Hepatocyte (in vitro differentiated cells): ENCODE measurements around the gene CPSF4. TPM values are rescaled to one million over a fixed set of nuclear protein-coding genes. Genes with fewer than 3 reads are reported as not detected.

ENCODE experiments used
- DNase-seq: peaks from one replicate; pipeline ENCODE4 v3.0.0-alpha.2; 2016; ENCODE audit warnings: low spot score
- H2AFZ ChIP-seq: fragments of 200-600 bp; sonication (generic); 2 replicates; pipeline ENCODE4 v1.6.0; 2016; ENCODE audit warnings: antibody characterized with exemption, mild to moderate bottlenecking
- H3K27ac ChIP-seq: fragments of 200-600 bp; sonication (generic); 2 replicates; pipeline ENCODE4 v1.5.1; 2016; ENCODE audit warnings: mild to moderate bottlenecking
- H3K27me3 ChIP-seq: fragments of 200-600 bp; sonication (generic); 2 replicates; pipeline ENCODE4 v1.6.1; 2016
- H3K36me3 ChIP-seq: fragments of 200-600 bp; sonication (generic); replicated peaks from 2 replicates; pipeline ENCODE4 v1.5.1; 2016; ENCODE audit warnings: low read depth; ENCODE audit not compliant: insufficient read depth
- H3K4me1 ChIP-seq: fragments of 200-600 bp; sonication (generic); 2 replicates; pipeline ENCODE4 v1.5.1; 2016; ENCODE audit warnings: mild to moderate bottlenecking, moderate library complexity; ENCODE audit not compliant: insufficient read depth
- H3K4me2 ChIP-seq: fragments of 200-600 bp; sonication (generic); 2 replicates; pipeline ENCODE4 v1.6.0; 2016
- H3K4me3 ChIP-seq: fragments of 200-600 bp; sonication (generic); 2 replicates; pipeline ENCODE4 v1.5.1; 2016; ENCODE audit warnings: mild to moderate bottlenecking
- H3K79me2 ChIP-seq: fragments of 200-600 bp; sonication (generic); 2 replicates; pipeline ENCODE4 v1.6.0; 2017; ENCODE audit warnings: mild to moderate bottlenecking
- H3K9me2 ChIP-seq: fragments of 200-600 bp; sonication (generic); replicated peaks from 2 replicates; pipeline ENCODE4 v1.6.0; 2017; ENCODE audit warnings: mild to moderate bottlenecking; ENCODE audit not compliant: insufficient read depth
- H3K9me3 ChIP-seq: fragments of 200-600 bp; sonication (generic); 2 replicates; pipeline ENCODE4 v1.5.1; 2016; ENCODE audit warnings: low read depth, mild to moderate bottlenecking
- H4K20me1 ChIP-seq: fragments of 200-600 bp; sonication (generic); 2 replicates; pipeline ENCODE4 v1.6.0; 2016; ENCODE audit warnings: mild to moderate bottlenecking; ENCODE audit not compliant: insufficient read depth, poor library complexity, severe bottlenecking
- EZH2 ChIP-seq: fragments of 200-600 bp; sonication (generic); IDR thresholded peaks from 2 replicates; pipeline ENCODE4 v1.6.1; 2016; ENCODE audit warnings: antibody characterized with exemption, mild to moderate bottlenecking, borderline replicate concordance
- EZH2phosphoT487 ChIP-seq: fragments of 200-600 bp; sonication (generic); IDR thresholded peaks from one replicate; pipeline ENCODE4 v1.6.1; 2018; ENCODE audit warnings: antibody characterized with exemption, mild to moderate bottlenecking, low read depth, moderate library complexity; ENCODE audit not compliant: unreplicated experiment, severe bottlenecking
- WGBS: methylation state at CpG from one replicate; pipeline ENCODE4 v1.1.6; 2016; ENCODE audit warnings: low lambda C conversion rate; ENCODE audit errors: missing lambda C conversion rate; 5-methylcytosine and 5-hydroxymethylcytosine counted together
- polyA plus RNA-seq: library from polyadenylated mRNA; unstranded; fragments of >200 nt; fragmentation: Nextera tagmentation; extraction: Ambion mirVana; gene quantifications from 2 replicates; pipeline ENCODE4 v1.2.1, GENCODE V29; 2016
- total RNA-seq: library from RNA; depleted of rRNA; stranded (reverse); fragments of >200 nt; gene quantifications from 2 replicates; pipeline ENCODE4 v1.2.3, GENCODE V29; 2014
- TF ChIP-seq, protein P1 (sequence below): fragments of 200-600 bp; sonication (generic); IDR thresholded peaks from 2 replicates; pipeline ENCODE4 v1.5.1; 2016; ENCODE audit warnings: antibody characterized with exemption, mild to moderate bottlenecking; ENCODE audit not compliant: poor library complexity

Gene CPSF4
- total and polyA plus RNA-seq, 2 experiments from 2014 or later = 35.1 to 37.6 TPM

DNA sequence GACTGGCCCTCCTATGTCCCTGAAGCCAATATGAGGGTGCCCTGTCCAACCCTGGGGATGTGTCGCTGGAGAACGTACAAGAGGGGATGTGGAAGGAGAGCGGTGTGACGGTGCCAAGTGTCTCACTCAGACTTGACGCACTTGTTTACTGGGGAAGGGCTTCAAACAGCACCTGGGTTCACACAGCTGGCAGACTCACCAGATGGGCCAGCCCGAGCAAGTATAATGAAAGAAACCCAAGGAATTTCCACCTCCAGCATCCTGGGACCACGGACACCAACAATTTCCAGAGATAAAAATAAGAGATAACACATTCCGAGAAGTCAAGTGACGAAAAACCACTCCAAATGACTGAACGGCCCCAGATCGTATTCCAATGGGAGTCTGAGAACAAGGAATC lies 21.9 kb downstream of the CPSF4 start:
- no peak for DNase-seq
- 92% methylated on average over 11 of the region's 11 CpGs for WGBS
- no peak overlapping the region for H2AFZ ChIP-seq
- no peaks in the 10 kb centered on the region for H3K36me3 ChIP-seq
- no peaks in the 10 kb centered on the region for H3K9me2 ChIP-seq
- no peaks in the 10 kb centered on the region for H3K27me3 ChIP-seq
- TF ChIP-seq EZH2phosphoT487 (no peak), EZH2 (no peak)
- TF ChIP-seq, protein P1, sequence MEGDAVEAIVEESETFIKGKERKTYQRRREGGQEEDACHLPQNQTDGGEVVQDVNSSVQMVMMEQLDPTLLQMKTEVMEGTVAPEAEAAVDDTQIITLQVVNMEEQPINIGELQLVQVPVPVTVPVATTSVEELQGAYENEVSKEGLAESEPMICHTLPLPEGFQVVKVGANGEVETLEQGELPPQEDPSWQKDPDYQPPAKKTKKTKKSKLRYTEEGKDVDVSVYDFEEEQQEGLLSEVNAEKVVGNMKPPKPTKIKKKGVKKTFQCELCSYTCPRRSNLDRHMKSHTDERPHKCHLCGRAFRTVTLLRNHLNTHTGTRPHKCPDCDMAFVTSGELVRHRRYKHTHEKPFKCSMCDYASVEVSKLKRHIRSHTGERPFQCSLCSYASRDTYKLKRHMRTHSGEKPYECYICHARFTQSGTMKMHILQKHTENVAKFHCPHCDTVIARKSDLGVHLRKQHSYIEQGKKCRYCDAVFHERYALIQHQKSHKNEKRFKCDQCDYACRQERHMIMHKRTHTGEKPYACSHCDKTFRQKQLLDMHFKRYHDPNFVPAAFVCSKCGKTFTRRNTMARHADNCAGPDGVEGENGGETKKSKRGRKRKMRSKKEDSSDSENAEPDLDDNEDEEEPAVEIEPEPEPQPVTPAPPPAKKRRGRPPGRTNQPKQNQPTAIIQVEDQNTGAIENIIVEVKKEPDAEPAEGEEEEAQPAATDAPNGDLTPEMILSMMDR = no peak
- peaks cover 45% of the 10 kb centered on the region for H4K20me1 ChIP-seq
- no peak overlapping the region for H3K27ac ChIP-seq
- H3K9me3 ChIP-seq = no peaks in the 10 kb centered on the region
- no peak overlapping the region for H3K4me2 ChIP-seq
- H3K4me3 ChIP-seq = no peak overlapping the region
- peaks cover 79% of the 10 kb centered on the region for H3K79me2 ChIP-seq
- H3K4me1 ChIP-seq = peaks cover 9% of the 10 kb centered on the region

DNA sequence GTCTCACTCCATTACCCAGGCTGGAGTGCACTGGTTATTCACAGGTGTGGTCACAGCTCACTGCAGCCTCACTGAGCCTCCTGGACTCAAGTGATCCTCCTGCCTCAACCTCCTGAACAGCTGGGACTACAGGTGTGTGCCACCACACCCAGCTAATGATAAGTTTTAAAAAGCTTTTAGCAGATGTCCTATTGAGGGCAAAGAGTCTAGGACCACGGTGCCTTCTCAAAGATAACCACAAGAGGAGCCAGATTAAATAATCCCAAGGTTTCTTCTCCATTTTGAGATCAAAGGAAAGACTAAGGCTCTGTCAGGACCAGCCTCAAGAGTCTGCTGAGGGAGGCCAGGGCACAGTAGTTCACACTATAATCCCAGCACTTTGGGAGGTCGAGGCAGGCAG lies 22.5 kb downstream of the CPSF4 start:
- TF ChIP-seq EZH2phosphoT487 (no peak), EZH2 (no peak)
- TF ChIP-seq, protein P1 = no peak
- no peaks in the 10 kb centered on the region for H3K27me3 ChIP-seq
- H3K79me2 ChIP-seq = peaks cover 79% of the 10 kb centered on the region
- H3K4me3 ChIP-seq = no peak overlapping the region
- H2AFZ ChIP-seq = no peak overlapping the region
- H3K9me3 ChIP-seq = no peaks in the 10 kb centered on the region
- H3K9me2 ChIP-seq = no peaks in the 10 kb centered on the region
- no peak for DNase-seq
- H3K4me2 ChIP-seq = no peak overlapping the region
- H3K4me1 ChIP-seq = peaks cover 9% of the 10 kb centered on the region
- peaks cover 45% of the 10 kb centered on the region for H4K20me1 ChIP-seq
- 89% methylated on average over 2 of the region's 2 CpGs for WGBS
- no peaks in the 10 kb centered on the region for H3K36me3 ChIP-seq
- no peak overlapping the region for H3K27ac ChIP-seq

DNA sequence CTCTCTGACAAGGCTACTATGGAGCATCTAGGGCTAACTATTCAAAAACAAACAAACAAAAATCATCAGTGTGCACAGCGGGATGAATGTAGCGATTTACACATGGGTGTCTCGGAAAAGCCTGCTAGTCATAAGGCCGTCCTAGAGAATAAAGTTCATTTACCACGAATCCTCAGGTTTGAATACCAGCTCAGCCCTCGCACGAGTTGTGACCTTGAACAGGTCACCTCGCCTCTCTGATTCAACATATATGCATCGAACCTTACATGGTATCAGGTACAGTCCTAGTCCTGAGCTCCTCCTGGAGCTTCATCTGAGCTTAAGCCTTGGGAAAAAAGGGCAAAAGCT lies 26.7 kb downstream of the CPSF4 start:
- 9% methylated on average over 9 of the region's 9 CpGs for WGBS

More for the DNA sequence above, 26.7 kb downstream of the CPSF4 start:
- TF ChIP-seq EZH2phosphoT487 = no peak
- TF ChIP-seq EZH2 = no peak
- TF ChIP-seq, protein P1 = no peak
- Histone ChIP-seq H3K4me3 (peak overlapping the region; percentile 78), H3K4me2 (peak overlapping the region; percentile 91), H3K27ac (peak overlapping the region; percentile 88), H3K36me3 (no peaks in the 10 kb centered on the region), H3K9me2 (no peaks in the 10 kb centered on the region), H3K79me2 (peaks cover 56% of the 10 kb centered on the region), H3K4me1 (peaks cover 9% of the 10 kb centered on the region), H3K27me3 (no peaks in the 10 kb centered on the region), H4K20me1 (peaks cover 23% of the 10 kb centered on the region), H2AFZ (peak overlapping the region; percentile 96), H3K9me3 (no peaks in the 10 kb centered on the region)
- no peak for DNase-seq
